HG03066 (cell line): Measurements from ENCODE around the gene SRP9.
"Not testable (repeated sequence)": the region's sequence is repeated elsewhere in the genome, so short reads cannot be mapped to it uniquely, and the experiment has no call there.

Experiments
- ATAC-seq: cut with Tn5 transposase; IDR thresholded peaks from one replicate; pipeline ENCODE4 v1.9.1; 2021; ENCODE audit warnings: low read depth; ENCODE audit not compliant: unreplicated experiment

The SRP9 gene

DNA sequence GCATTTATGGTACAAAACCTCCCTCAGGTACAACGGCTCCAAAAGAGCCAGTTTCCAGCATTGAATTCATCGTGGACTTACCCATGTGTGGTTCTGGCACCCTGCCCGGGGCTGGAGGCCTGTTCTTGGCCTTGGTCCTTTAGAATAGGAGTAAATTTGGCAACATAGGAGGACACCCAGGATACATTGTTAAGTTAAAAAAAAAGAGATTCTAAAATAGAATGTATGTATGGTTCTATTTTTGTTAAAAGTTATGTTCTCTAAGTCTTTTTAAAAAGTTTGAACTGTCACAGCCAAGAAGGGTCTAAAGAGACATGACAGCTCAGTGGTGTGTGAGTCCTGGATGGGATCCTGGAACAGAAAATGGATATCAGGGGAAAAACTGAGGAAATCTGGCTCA is 58.2 kb downstream of the SRP9 start:
- ATAC-seq = no peak

GRCh38 chr1:225836296-225836695 is 58.7 kb downstream of the SRP9 start:
- not testable (repeated sequence) for ATAC-seq

DNA sequence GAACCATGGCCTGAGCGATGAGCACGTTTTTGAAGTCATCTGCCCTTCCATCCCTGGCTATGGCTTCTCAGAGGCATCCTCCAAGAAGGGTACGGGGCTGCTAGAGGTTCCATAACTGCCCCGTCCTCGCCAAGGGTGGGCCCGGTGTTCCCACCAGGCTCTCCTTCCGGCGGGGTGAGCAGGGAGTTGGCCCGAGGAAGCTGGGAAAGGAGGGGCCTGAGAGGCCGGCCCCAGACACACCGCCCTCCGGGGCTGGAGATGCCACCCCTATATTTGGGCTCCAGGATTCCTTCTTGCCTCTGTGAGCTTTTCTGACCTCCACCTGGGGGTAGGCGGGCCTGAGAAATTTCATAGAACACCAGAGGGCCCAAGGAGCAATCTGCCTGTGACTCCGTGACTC is 61.2 kb downstream of the SRP9 start:
- no peak for ATAC-seq
